HEK293T (cell line): ENCODE measurements around the gene NFATC1.

Source experiments
- CTCF ChIA-PET: fragments of 350-600 bp; formaldehyde crosslinking; extraction: SDS; loops from one replicate; lab custom pipeline; 2021; ENCODE audit warnings: antibody characterized with exemption, inconsistent platforms; lab: Yijun Ruan, JAX
- POLR2A ChIA-PET: fragments of 350-600 bp; formaldehyde crosslinking; extraction: SDS; loops from one replicate; lab custom pipeline; 2020; ENCODE audit warnings: antibody characterized with exemption, inconsistent platforms; lab: Yijun Ruan, JAX
- DNase-seq: peaks from one replicate; pipeline ENCODE4 v3.0.0; 2012; ENCODE audit warnings: mixed read lengths; ENCODE audit errors: extremely low spot score
- ARNT ChIP-seq: fragments of 450-650 bp; IDR thresholded peaks from 2 replicates; pipeline ENCODE4 v1.6.1; 2017; ENCODE audit warnings: mild to moderate bottlenecking
- BHLHE40 ChIP-seq: fragments of 450-650 bp; IDR thresholded peaks from 2 replicates; pipeline ENCODE4 v1.6.1; 2016; ENCODE audit warnings: mild to moderate bottlenecking, moderate library complexity, borderline replicate concordance
- CTBP1 ChIP-seq: fragments of 450-650 bp; IDR thresholded peaks from 2 replicates; pipeline ENCODE4 v1.6.1; 2016; ENCODE audit warnings: borderline replicate concordance
- ELF4 ChIP-seq: fragments of 450-650 bp; IDR thresholded peaks from 2 replicates; pipeline ENCODE4 v1.6.1; 2017; ENCODE audit warnings: antibody characterized with exemption
- FOXA1 ChIP-seq: fragments of 450-650 bp; IDR thresholded peaks from 2 replicates; pipeline ENCODE4 v1.6.1; 2016; ENCODE audit warnings: mild to moderate bottlenecking
- FOXK2 ChIP-seq: fragments of 450-650 bp; IDR thresholded peaks from 2 replicates; pipeline ENCODE4 v1.6.1; 2016; ENCODE audit warnings: mild to moderate bottlenecking
- FOXM1 ChIP-seq: fragments of 450-650 bp; IDR thresholded peaks from 2 replicates; pipeline ENCODE4 v1.6.1; 2017; ENCODE audit warnings: mild to moderate bottlenecking, borderline replicate concordance
- HDGF ChIP-seq: fragments of 450-650 bp; IDR thresholded peaks from 2 replicates; pipeline ENCODE4 v1.6.1; 2017; ENCODE audit warnings: antibody characterized with exemption, borderline replicate concordance
- L3MBTL2 ChIP-seq: fragments of 450-650 bp; conservative IDR thresholded peaks from 2 replicates; pipeline ENCODE4 v1.6.1; 2016; ENCODE audit warnings: mild to moderate bottlenecking
- LEF1 ChIP-seq: fragments of 450-650 bp; IDR thresholded peaks from 2 replicates; pipeline ENCODE4 v1.6.1; 2017; ENCODE audit warnings: mild to moderate bottlenecking, borderline replicate concordance
- NFRKB ChIP-seq: fragments of 450-650 bp; IDR thresholded peaks from 2 replicates; pipeline ENCODE4 v1.6.1; 2016; ENCODE audit warnings: mild to moderate bottlenecking, moderate library complexity
- SP1 ChIP-seq: fragments of 450-650 bp; IDR thresholded peaks from 2 replicates; pipeline ENCODE4 v1.6.1; 2017
- SUZ12 ChIP-seq: fragments of 450-650 bp; IDR thresholded peaks from 2 replicates; pipeline ENCODE4 v1.6.1; 2016; ENCODE audit warnings: mild to moderate bottlenecking
- TARDBP ChIP-seq: fragments of 450-650 bp; IDR thresholded peaks from 2 replicates; pipeline ENCODE4 v1.6.1; 2016
- ZNF384 ChIP-seq: fragments of 450-650 bp; IDR thresholded peaks from 2 replicates; pipeline ENCODE4 v1.6.1; 2016
- TF ChIP-seq, protein P1 (sequence below): fragments of 450-650 bp; IDR thresholded peaks from 2 replicates; pipeline ENCODE4 v1.6.1; 2016

The NFATC1 gene

GRCh38 chr18:79465392-79465991, 69.8 kb downstream of the NFATC1 start:
- CTCF ChIA-PET = no interaction called here
- no peak for TF ChIP-seq L3MBTL2
- DNase-seq = no peak
- POLR2A ChIA-PET = no interaction called here

- ChIA-PET CTCF (no interaction called here), POLR2A (no interaction called here)
- DNase-seq = no peak
- TF ChIP-seq FOXA1 = no peak
These were observed 70.9 kb downstream of the NFATC1 start for GRCh38 chr18:79466591-79466990.

GRCh38 chr18:79467126-79467525, 71.4 kb downstream of the NFATC1 start:
- ChIA-PET POLR2A (no interaction called here), CTCF (no interaction called here)
- TF ChIP-seq LEF1 (no peak), BHLHE40 (no peak), SP1 (no peak), ARNT (no peak), ELF4 (no peak), NFRKB (no peak)
- DNase-seq = no peak

GRCh38 chr18:79468119-79468789, 72.5 kb downstream of the NFATC1 start:
- DNase-seq = no peak
- ChIA-PET POLR2A (no interaction called here), CTCF (no interaction called here)
- TF ChIP-seq NFRKB (no peak), FOXA1 (no peak), ELF4 (no peak), TARDBP (no peak), CTBP1 (no peak), HDGF (no peak), L3MBTL2 (no peak), FOXK2 (no peak), BHLHE40 (no peak), LEF1 (no peak), FOXM1 (no peak), ZNF384 (no peak), SUZ12 (no peak), ARNT (no peak)
- TF ChIP-seq, protein P1, sequence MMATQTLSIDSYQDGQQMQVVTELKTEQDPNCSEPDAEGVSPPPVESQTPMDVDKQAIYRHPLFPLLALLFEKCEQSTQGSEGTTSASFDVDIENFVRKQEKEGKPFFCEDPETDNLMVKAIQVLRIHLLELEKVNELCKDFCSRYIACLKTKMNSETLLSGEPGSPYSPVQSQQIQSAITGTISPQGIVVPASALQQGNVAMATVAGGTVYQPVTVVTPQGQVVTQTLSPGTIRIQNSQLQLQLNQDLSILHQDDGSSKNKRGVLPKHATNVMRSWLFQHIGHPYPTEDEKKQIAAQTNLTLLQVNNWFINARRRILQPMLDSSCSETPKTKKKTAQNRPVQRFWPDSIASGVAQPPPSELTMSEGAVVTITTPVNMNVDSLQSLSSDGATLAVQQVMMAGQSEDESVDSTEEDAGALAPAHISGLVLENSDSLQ = no peak

- CTCF ChIA-PET = no interaction called here
- no peak for DNase-seq
- POLR2A ChIA-PET = no interaction called here
- TF ChIP-seq HDGF (no peak), SUZ12 (no peak), FOXK2 (no peak), L3MBTL2 (no peak), LEF1 (no peak), ELF4 (no peak), CTBP1 (no peak), FOXA1 (no peak), NFRKB (no peak), BHLHE40 (no peak), ARNT (no peak), ZNF384 (no peak), FOXM1 (no peak), SP1 (no peak), TARDBP (no peak)
- TF ChIP-seq, protein P1 = no peak
These were observed 73.6 kb downstream of the NFATC1 start for GRCh38 chr18:79469309-79469708.

GRCh38 chr18:79469751-79470505, 74.2 kb downstream of the NFATC1 start:
- ChIA-PET CTCF (no interaction called here), POLR2A (no interaction called here)
- TF ChIP-seq FOXK2 (no peak), ARNT (no peak), ZNF384 (no peak), TARDBP (no peak)
- no peak for DNase-seq

GRCh38 chr18:79470547-79470946, 74.8 kb downstream of the NFATC1 start:
- DNase-seq = no peak
- TF ChIP-seq CTBP1 = no peak
- no peak for TF ChIP-seq ELF4
- TF ChIP-seq SUZ12 = no peak
- TF ChIP-seq ARNT = no peak
- no peak for TF ChIP-seq HDGF
- no peak for TF ChIP-seq FOXM1
- no peak for TF ChIP-seq FOXK2
- TF ChIP-seq BHLHE40 = no peak
- TF ChIP-seq ZNF384 = no peak
- TF ChIP-seq L3MBTL2 = no peak
- TF ChIP-seq NFRKB = no peak
- TF ChIP-seq LEF1 = no peak
- no peak for TF ChIP-seq TARDBP
- TF ChIP-seq, protein P1 = no peak
- no peak for TF ChIP-seq FOXA1
- TF ChIP-seq SP1 = no peak
- POLR2A ChIA-PET = no interaction called here
- CTCF ChIA-PET = no interaction called here
